K562 (cell line): ENCODE data around the gene TYW3. TPM values are rescaled to one million over a fixed set of nuclear protein-coding genes. Genes with fewer than 3 reads are reported as not detected.

Experiments used
- JUND ChIP-seq, 2 experiments: IDR thresholded peaks; 2 replicates in 1 of 2; 3 replicates in 1 of 2; pipeline ENCODE4 v1.6.1; 2011; ENCODE audit warnings: borderline replicate concordance in 2 of 2, low read depth in 2 of 2, low read length in 2 of 2, improper control_type of control experiment in 1 of 2, missing biosample characterization in 1 of 2, missing genetic modification characterization in 1 of 2, missing genetic modification reagents in 1 of 2
- MECOM ChIP-seq: fragments of 250-450 bp; sonication (Bioruptor Pico); IDR thresholded peaks from 2 replicates; pipeline ENCODE4 v1.8.0; 2022; ENCODE audit warnings: inconsistent platforms
- MGA ChIP-seq: fragments of 450-650 bp; IDR thresholded peaks from 2 replicates; pipeline ENCODE4 v1.6.1; 2016; ENCODE audit warnings: mild to moderate bottlenecking, moderate library complexity
- PRDM10 ChIP-seq: fragments of 450-650 bp; IDR thresholded peaks from 2 replicates; pipeline ENCODE4 v1.6.1; 2018; ENCODE audit not compliant: partially characterized antibody
- SMAD4 ChIP-seq: fragments of 250-450 bp; sonication (Bioruptor Pico); conservative IDR thresholded peaks from 2 replicates; pipeline ENCODE4 v1.8.0; 2021; ENCODE audit warnings: inconsistent platforms, mild to moderate bottlenecking, moderate library complexity
- SMARCA5 ChIP-seq: fragments of 450-650 bp; IDR thresholded peaks from 2 replicates; pipeline ENCODE4 v1.6.1; 2016
- THAP12 ChIP-seq: fragments of 250-450 bp; sonication (Bioruptor Pico); IDR thresholded peaks from 2 replicates; pipeline ENCODE4 v1.9.0; 2021; ENCODE audit warnings: mild to moderate bottlenecking, inconsistent platforms
- ZNF311 ChIP-seq: fragments of 250-450 bp; sonication (Bioruptor Pico); IDR thresholded peaks from 2 replicates; pipeline ENCODE4 v1.4.0; 2020; ENCODE audit warnings: mild to moderate bottlenecking, moderate library complexity
- polyA plus RNA-seq, 8 experiments: library from polyadenylated mRNA; depleted of rRNA in 4 of 8; stranded (reverse) in 5 of 8; unstranded in 3 of 8; fragments of >200 nt; fragmentation: Nextera tagmentation in 2 of 8; fragmentation: Illumina TruSeq in 1 of 8; extraction: Ambion mirVana in 2 of 8; extraction: Trizol in 1 of 8; gene quantifications; 2 replicates each; pipeline versions ENCODE4 v1.2.1 to v1.2.3, GENCODE V29; 2011 to 2014; ENCODE audit warnings: inconsistent platforms in 1 of 8, missing spikeins in 1 of 8
- total RNA-seq, 7 experiments: library from RNA; depleted of rRNA in 6 of 7; stranded (reverse); fragments of >200 nt in 6 of 7; fragmentation: Illumina TruSeq in 2 of 7; extraction: Trizol in 2 of 7; gene quantifications; 2 replicates each; pipeline versions ENCODE4 v1.2.1 to v1.2.3, GENCODE V29; 2011 to 2021; ENCODE audit warnings: low replicate concordance in 1 of 7

TYW3 gene
- total and polyA plus RNA-seq, 9 of the 15 experiments (the other 6 are each of a cell fraction or from before 2014, with no cell fraction given), result 22.0 to 54.0 (median 41.1) TPM

GRCh38 chr1:74729741-74730478, 3.0 kb upstream of the TYW3 start (continued):
- TF ChIP-seq MECOM (peak; percentile 88), PRDM10 (no peak), ZNF311 (CRISPR knock-in tag) (no peak), THAP12 (CRISPR knock-in tag) (no peak), JUND (IDR thresholded peaks at IDR 0.05; ENCODE audit: borderline replicate concordance, low read depth, low read length) (peak; percentile 87), JUND (tag; IDR thresholded peaks at IDR 0.05; ENCODE audit: borderline replicate concordance, low read depth, low read length) (peak; percentile 93), SMARCA5 (no peak), MGA (0 out of 2 replicates have a peak, but pooled peaks have one; percentile 7), SMAD4 (CRISPR knock-in tag) (no peak)
